ENCODE measurements around the gene FGFR4.
"Not testable (repeated sequence)": the region's sequence is repeated elsewhere in the genome, so short reads cannot be mapped to it uniquely, and the experiment has no call there.

DNA sequence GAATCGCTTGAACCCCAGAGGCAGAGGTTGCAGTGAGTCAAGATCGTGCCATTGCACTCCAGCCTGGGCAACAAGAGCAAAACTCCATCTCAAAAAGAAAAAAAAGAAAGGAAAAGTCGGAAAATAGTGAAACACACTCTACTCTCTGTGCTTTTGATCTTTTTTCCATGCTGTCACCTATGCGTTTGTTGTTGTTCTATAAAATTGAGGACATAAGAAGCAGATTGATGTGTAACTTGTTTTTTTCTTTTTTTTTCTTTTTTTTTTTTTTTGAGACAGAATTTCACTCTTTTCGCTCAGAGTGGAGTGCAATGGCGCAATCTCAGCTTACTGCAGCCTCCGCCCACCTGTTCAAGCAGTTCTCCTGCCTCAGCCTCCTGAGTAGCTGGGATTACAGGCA is 38.2 kb upstream of the FGFR4 start:
- not testable (repeated sequence) for TF ChIP-seq YY1 (IDR thresholded peaks at IDR 0.05; ENCODE audit: insufficient read depth, insufficient read length); ZNF274 (IDR thresholded peaks at IDR 0.05; ENCODE audit: low read depth, low read length)

Measured in NT2/D1 (cell line).